Stimulated activated CD8-positive, alpha-beta memory T cell treated with anti-CD3 and anti-CD28 coated beads, Interleukin-15, amount 100 ng/mL, for 48 hours (primary cell): ENCODE results near the gene SUPT7L.

ENCODE experiments used
- DNase-seq, 2 donors: peaks; one replicate each; pipeline ENCODE4 v3.0.0-alpha.2; 2020; ENCODE audit warnings: low read depth in 2 of 2

SUPT7L gene

DNA sequence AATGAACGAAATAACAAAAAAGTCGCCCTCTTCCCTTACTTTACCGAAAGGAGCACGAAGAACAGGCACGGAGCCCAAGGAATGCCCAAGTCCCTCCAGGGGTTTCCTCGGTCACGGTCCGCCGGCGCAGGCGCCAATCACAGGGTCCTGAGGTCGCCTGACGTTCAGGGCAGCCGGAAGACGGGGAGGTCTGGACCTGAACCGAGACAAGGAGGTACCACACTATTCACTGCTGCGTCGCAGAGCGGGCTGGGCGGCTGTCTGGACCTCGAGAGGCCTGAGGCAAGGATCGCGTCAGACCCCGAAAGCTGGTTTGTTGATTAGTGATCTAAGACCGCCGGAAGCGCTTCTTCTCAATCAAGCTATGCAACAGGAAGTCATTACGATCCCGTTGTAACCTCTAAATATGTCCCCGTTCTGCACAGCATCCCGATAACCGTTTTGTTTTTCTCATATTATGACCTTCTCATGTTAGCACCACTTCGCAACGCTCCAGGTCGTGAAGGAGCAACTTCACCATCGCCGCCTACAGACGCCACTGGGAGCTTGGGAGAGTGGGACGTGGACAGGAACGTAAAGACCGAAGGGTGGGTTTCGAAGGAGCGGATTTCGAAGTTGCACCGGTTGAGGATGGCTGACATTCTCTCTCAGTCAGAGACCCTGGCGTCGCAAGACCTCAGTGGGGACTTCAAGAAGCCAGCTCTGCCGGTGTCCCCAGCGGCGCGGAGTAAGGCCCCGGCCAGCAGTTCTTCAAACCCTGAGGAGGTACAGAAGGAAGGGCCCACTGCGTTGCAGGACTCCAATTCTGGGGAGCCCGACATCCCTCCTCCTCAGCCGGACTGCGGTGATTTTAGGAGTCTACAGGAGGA, at the start of gene SUPT7L, which contains the start of gene SLC4A1AP:
SUPT7L (minus strand) TSS at position 330 of the 869 bp plus-strand sequence. CDS start 1,422 bp downstream, outside the sequence.
SLC4A1AP (plus strand) TSS at position 605 of the 869 bp plus-strand sequence; CDS start at position 631, 26 bp downstream.
- DNase-seq: peak; percentile 38 to 56

DNA sequence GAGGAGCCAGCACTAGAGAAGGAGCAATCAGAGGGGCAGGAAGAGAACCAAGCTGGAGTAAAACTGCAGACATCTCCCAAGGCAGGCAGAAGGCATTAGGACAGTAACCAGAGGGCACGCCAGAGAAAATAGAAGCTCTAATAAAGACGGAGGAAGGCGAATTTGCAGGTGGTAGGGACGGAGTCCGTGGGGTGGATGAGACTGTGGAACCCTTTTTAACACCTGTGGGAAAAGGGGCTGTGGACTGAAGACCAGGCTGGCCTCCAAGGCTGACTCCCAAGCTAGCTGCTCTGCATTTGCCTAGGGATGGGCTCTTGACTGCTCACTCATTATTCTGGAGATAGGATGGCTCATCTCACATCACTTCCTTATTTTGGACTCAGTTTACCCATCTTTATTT, 49.8 kb upstream of the SUPT7L start:
- DNase-seq: no peak

- no peak for DNase-seq
These were observed 49.1 kb upstream of the SUPT7L start for GRCh38 chr2:27712522-27712921.

DNA sequence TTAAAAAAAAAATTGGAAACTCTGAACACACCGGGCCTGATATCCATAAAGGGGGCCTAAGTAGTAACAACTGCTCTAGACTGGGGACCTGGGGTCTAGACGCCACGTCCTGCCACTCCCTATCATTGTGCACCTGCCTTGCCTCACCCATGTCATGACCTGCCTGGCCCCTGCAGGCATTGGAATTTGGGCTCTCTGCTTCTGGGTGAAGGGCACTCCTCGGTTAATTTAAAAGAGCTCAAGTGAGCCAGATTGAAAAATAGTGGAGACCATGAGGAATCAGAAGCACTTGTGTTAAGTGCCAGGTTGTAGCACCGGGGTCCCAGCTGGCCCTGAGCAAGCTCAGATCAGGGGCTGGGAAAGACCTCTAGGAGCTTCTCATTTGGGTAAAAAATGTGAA, 48.4 kb upstream of the SUPT7L start:
- DNase-seq: no peak

DNA sequence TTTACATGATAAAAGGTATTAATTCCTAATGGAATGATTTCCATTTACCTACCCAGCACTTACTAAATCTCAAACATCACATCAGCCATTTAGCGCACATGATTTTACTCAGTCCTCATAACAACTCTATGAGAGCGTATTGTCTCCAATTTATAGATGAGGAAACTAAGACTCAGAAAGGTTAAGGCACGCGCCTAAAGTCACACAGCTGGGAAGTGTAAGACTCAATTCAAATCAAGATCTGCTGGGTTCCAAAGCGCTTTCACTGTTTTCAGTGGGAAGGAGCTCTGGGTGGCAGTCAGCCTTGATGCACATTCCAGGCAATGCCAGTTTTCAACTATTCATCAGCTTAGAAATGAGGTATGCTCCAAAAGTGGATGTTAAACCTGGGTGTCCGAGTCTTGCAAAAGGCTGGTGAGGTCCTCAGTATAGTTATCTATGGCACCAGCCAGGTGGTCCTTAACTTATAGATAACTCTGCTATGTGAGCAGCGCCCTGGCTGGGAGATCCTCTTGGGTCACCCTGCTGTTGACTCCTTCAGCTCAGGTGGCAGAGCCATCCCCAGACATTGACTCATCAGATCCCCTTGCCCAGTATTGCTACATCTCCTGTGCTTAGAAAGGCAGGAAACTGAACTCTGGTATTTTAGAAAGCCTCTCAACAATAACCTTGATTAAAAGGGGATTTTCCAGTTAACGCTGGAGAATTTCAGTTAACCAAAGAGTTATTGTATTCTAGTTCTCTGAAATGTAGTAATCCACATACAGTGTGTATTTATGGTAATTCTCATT, 47.4 kb upstream of the SUPT7L start:
- DNase-seq: no peak

DNA sequence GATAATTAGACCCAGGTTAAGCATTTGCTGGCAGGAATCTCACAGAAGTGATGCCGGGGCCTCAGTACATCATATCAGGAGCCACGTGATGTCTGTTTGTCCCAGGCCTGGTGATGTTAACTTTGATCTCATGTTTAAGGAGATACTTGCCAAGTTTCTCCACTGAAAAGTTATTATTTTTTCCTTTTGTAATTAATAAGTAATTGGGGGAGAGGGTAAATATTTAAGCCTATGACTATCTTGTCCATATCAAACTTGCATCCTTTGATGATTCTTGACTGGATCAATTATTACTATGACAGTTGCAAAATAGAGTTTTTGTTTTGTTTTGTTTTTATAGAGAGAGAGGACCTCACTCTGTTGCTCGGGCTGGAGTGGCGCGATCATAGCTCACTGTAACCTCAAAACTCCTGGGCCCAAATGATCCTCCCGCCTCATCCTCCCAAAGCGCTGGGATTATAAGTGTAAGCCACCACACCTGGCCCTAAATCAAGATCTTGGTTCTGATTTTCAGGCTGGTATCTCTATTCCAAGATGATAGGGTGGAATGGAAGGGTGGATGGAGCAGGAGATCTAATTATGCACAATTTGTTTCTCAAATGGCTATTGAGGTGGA, 46.7 kb upstream of the SUPT7L start:
- no peak for DNase-seq

DNA sequence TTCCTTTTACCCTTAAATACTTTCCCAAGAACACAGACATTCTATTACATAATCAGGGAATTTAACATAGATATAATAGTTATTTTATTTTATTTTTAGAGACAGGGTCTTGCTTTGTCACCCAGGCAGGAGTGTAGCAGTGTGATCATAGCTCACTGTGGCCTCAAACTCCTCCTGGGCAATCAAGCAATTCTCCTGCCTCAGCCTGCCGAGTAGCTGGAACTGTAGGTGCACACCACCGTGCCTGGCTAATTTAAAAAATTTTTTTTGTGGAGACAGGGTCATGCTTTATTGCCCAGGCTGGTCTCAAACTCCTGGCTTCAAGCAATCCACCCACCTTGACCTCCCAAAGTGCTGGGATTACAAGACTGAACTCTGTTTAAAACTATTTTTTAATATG, 45.9 kb upstream of the SUPT7L start:
- DNase-seq: no peak

- no peak for DNase-seq
These were observed 45.3 kb upstream of the SUPT7L start for GRCh38 chr2:27708666-27709065.

GRCh38 chr2:27708257-27708654, 44.8 kb upstream of the SUPT7L start:
- DNase-seq: no peak

GRCh38 chr2:27707462-27708256, 44.2 kb upstream of the SUPT7L start:
- no peak for DNase-seq

- no peak for DNase-seq
These were observed 42.6 kb upstream of the SUPT7L start for GRCh38 chr2:27705851-27706622.

DNA sequence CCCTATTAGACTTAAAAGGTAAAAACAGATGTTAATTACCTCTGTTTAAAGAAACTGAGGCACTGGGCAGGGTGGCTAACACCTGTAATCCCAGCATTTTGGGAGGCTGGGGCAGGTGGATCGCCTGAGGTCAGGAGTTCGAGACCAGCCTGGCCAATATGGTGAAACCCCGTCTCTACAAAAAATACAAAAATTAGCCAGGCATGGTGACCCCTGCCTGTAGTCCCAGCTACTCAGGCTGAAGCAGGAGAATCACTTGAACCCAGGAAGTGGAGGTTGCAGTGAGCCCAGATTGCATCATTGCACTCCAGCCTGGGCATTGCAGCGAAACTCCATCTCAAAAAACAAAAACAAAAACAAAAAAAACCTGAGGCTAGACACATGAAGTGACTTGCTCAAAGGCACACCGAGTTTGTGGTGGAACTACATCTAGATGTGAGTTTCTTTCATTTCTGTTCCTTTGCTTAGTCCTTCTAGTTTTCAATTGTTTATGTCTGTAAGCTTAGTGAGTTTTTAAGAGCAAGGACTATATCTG, 41.0 kb upstream of the SUPT7L start:
- DNase-seq: no peak

DNA sequence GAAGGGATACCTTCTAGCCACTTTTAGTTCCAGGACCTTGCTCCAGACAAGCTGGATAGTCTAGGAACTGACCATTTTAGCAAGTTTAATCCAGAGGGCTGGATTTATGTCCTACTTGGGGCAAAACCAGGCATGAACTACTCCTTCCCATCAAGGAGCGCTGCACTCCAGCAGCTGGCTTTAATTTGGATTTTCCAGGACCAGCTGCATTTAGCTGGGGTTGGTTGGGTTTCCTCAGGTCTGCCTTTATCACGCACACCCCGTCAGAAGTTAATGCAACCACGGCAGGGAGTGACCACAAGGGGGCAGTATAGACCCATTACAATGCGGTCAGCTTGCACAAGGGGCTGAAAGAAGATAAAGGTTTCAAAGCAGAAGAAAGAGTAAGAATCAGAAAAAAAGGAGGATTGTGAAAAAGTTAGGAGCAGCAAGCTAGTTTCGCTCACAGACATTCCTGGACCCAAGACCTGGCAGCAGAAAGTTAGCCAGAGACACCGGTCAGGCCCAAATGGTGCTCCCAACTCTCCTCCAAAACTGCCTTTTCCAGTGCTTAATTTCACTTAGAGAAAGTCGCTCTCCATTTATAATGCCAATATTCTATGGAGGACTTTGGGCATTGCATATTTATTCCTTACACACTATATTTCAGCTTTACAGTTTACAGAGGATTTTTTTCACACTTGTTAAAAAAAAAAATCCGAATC, 40.4 kb upstream of the SUPT7L start:
- DNase-seq: peak; percentile 66 to 73

GRCh38 chr2:27702302-27702701, 38.9 kb upstream of the SUPT7L start:
- DNase-seq: no peak

GRCh38 chr2:27701676-27702075, 38.3 kb upstream of the SUPT7L start:
- DNase-seq: no peak

DNA sequence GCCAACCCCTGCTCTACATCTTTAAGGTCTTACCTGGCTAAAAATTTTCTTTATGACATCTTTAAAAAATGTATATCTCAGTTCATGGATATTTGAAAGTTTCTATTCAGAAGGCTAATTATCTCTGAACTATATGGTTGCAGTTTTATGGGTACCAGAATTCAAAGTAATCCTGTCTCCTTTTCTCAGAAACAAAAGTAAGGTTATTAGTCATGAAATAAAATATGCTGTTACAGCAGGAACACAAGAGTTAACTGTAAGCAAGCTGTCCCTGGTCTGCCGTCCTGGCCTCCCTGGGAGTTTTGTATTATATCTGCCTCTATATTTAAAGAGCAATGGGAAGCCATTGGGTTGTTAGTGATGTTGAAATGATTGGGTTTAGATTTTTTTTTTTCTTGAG, 34.2 kb upstream of the SUPT7L start:
- DNase-seq: no peak

DNA sequence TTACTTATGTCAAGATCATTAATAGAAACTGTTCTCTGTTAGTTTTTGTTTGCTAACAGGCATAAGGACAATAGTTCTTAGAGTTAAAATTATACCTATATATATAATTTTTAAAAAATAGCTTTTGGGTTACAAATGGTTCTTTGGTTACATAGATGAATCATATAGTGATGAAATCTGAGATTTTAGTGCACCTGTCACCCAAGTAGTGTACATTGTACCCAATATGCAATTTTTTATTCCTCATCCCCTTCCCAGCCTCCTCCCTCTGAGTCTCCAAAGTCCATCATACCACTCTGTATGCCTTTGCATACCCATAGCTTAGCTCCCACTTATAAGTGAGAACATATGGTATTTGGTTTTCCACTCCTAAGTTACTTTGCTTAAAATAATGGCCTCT, 26.6 kb upstream of the SUPT7L start:
- DNase-seq: no peak

GRCh38 chr2:27689424-27689823, 26.0 kb upstream of the SUPT7L start:
- DNase-seq: no peak

GRCh38 chr2:27687232-27687631, 23.8 kb upstream of the SUPT7L start:
- DNase-seq: no peak

- no peak for DNase-seq
These were observed 22.2 kb upstream of the SUPT7L start for GRCh38 chr2:27685577-27685976.
